HG03565 (cell line): ENCODE results near the gene KCNJ9.
A peak's percentile ranks its signal among the peaks of the same experiment; 100 is the strongest.

Experiments
- ATAC-seq: cut with Tn5 transposase; IDR thresholded peaks from one replicate; pipeline ENCODE4 v1.9.1; 2021; ENCODE audit warnings: mild to moderate bottlenecking, moderate library complexity; ENCODE audit not compliant: unreplicated experiment

Gene KCNJ9

GRCh38 chr1:160066829-160067745 lies 14.3 kb upstream of the KCNJ9 start:
- ATAC-seq = no peak

- ATAC-seq = no peak
Measured at GRCh38 chr1:160068225-160068624, 13.1 kb upstream of the KCNJ9 start.

- ATAC-seq = no peak
Measured at GRCh38 chr1:160069460-160070231, 11.7 kb upstream of the KCNJ9 start, which contains the start of gene KCNJ10. Gene KCNJ10, minus strand, starts transcription at chr1:160070160. Its CDS starts 27,628 bp downstream, at chr1:160042532.

GRCh38 chr1:160070243-160071163 lies 10.8 kb upstream of the KCNJ9 start:
- no peak for ATAC-seq

- ATAC-seq = no peak
Measured at GRCh38 chr1:160071289-160071688, 10.0 kb upstream of the KCNJ9 start.

GRCh38 chr1:160074865-160075264 lies 6.5 kb upstream of the KCNJ9 start:
- ATAC-seq = no peak

- no peak for ATAC-seq
Measured at GRCh38 chr1:160075836-160076235, 5.5 kb upstream of the KCNJ9 start.

GRCh38 chr1:160076295-160076694 lies 5.0 kb upstream of the KCNJ9 start:
- ATAC-seq = no peak

GRCh38 chr1:160077486-160077885 lies 3.9 kb upstream of the KCNJ9 start:
- ATAC-seq = no peak

GRCh38 chr1:160078512-160079195 lies 2.7 kb upstream of the KCNJ9 start:
- peak; percentile 70 for ATAC-seq

GRCh38 chr1:160079448-160079847 lies 1.9 kb upstream of the KCNJ9 start:
- no peak for ATAC-seq

GRCh38 chr1:160080381-160081100 lies 797 bp upstream of the KCNJ9 start:
- ATAC-seq = no peak

- no peak for ATAC-seq
Measured at GRCh38 chr1:160082487-160082886, 1.1 kb downstream of the KCNJ9 start.

GRCh38 chr1:160082926-160083325 lies 1.6 kb downstream of the KCNJ9 start:
- ATAC-seq = no peak

GRCh38 chr1:160083968-160084770 lies 2.8 kb downstream of the KCNJ9 start:
- no peak for ATAC-seq

- no peak for ATAC-seq
Measured at GRCh38 chr1:160084771-160085321, 3.5 kb downstream of the KCNJ9 start.

- ATAC-seq = no peak
Measured at GRCh38 chr1:160085686-160086455, 4.5 kb downstream of the KCNJ9 start.

GRCh38 chr1:160086456-160086892 lies 5.1 kb downstream of the KCNJ9 start:
- ATAC-seq = no peak
